ENCODE data around the gene SLC38A10.

Gene SLC38A10

DNA sequence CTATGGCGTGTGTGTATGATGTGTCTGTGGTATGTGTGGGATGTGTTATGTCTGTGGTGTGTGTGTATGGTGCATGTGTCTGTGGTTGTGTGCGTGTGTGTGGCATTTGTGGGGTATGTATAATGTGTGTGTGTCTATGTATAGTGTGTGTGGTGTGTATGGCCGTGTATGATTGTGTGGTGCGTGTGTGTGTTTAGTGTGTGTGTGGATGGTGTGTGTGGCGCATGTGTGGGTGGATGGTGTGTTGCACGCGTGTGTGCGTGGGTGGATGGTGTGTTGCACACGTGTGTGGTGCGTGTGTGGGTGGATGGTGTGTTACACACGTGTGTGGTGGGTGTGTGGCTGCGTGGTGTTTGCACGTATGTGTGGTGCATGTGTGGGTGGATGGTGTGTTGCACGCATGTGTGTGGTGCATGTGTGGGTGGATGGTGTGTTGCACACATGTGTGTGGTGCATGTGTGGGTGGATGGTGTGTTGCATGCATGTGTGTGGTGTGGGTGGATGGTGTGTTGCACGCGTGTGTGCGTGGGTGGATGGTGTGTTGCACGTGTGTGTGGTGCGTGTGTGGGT is 5.6 kb upstream of the SLC38A10 start:
- Mint-ChIP-seq H3K27ac (peak overlapping the region; percentile 2), H3K27me3 (no peaks in the 10 kb centered on the region), H3K9me3 (no peaks in the 10 kb centered on the region), H3K36me3 (ENCODE audit: low read depth) (peaks cover 3% of the 10 kb centered on the region), H3K4me1 (ENCODE audit: low read depth) (peaks cover 6% of the 10 kb centered on the region), H3K4me3 (no peak overlapping the region)
- no peak for DNase-seq

DNA sequence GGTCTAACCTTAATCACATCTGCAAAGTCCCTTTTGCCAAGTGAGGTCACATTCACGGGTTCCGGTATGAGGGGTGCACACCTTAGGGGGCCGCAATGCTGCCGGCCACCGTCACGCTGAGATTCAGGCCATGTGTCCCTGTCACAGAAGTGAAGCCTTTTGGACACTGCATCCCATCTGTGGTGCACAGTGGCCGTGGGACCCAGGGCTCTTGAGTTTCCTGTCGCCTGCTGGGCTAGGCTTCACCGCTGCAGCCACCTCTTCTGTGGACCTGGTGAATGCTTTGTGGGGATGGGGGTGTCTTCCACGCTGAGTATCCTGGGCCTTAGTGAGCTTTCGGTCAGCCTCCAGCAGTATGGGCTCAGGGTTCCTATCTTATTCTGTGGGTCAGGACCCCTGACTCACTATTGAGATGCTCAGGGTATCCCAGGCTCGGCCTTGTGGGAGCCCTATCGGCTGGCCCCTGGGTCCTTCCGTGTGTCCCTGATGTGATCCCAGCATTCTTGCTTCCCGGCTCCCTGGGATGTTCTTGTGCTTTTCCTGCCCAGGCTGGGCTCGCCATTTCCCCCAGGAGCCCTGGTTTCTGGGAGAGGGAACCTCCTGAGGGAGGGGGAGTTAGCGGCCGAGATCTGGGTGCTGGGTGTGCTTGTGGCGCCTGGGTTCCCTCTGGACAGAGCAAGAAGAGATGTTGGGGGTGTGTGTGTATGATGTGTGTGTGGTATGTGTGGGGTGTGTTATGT is 4.9 kb upstream of the SLC38A10 start:
- H3K9me3 Mint-ChIP-seq: no peaks in the 10 kb centered on the region
- H3K4me1 Mint-ChIP-seq (ENCODE audit: low read depth): peaks cover 8% of the 10 kb centered on the region
- peaks cover 9% of the 10 kb centered on the region for H3K36me3 Mint-ChIP-seq (ENCODE audit: low read depth)
- no peak for DNase-seq
- no peak overlapping the region for H3K4me3 Mint-ChIP-seq
- no peaks in the 10 kb centered on the region for H3K27me3 Mint-ChIP-seq
- no peak overlapping the region for H3K27ac Mint-ChIP-seq

DNA sequence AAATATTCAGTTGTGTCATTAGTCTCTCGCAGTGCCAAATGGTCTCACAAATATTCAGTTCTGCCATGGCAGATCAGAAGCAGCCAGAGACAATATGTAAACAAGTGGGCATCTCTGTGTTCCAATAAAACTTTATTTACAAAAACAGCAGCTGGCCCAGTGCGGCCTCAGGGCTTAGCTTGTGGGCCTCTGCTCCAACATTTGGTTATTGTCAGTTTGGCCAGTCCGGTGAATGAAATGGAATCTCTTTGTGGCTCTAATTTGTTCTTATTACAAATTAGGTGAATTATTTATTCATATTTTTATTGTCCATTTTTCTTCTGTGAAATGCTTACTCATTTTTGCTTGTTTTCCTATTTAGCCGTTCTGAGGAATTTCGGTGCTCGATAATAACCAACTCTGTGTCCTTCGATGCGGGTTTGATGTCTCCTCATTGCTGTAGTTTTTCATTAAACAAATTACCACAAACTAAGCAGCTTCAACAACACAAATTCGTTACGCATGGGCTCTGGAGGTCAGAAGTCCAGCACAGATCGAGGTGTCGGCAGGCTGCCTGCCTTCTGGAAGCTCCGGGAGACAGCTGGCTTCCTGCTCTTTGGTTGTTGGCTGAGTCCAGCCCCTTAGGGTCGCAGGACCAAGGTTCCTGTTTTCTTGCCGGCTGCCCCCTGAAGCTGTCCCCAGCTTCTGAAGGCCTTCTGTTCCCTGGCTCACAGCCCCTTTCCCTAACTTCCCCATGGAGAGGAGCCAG is 4.1 kb upstream of the SLC38A10 start:
- Mint-ChIP-seq H3K4me3 (no peak overlapping the region), H3K9me3 (no peaks in the 10 kb centered on the region), H3K4me1 (ENCODE audit: low read depth) (peaks cover 11% of the 10 kb centered on the region), H3K27ac (no peak overlapping the region), H3K36me3 (ENCODE audit: low read depth) (peaks cover 12% of the 10 kb centered on the region), H3K27me3 (no peaks in the 10 kb centered on the region)
- no peak for DNase-seq

GRCh38 chr17:81298325-81298990 is 3.4 kb upstream of the SLC38A10 start:
- no peak overlapping the region for H3K27ac Mint-ChIP-seq
- no peak overlapping the region for H3K4me3 Mint-ChIP-seq
- H3K4me1 Mint-ChIP-seq (ENCODE audit: low read depth): peaks cover 18% of the 10 kb centered on the region
- H3K27me3 Mint-ChIP-seq: no peaks in the 10 kb centered on the region
- no peaks in the 10 kb centered on the region for H3K9me3 Mint-ChIP-seq
- H3K36me3 Mint-ChIP-seq (ENCODE audit: low read depth): peaks cover 18% of the 10 kb centered on the region
- DNase-seq: no peak

GRCh38 chr17:81295676-81296381 is 722 bp upstream of the SLC38A10 start:
- H3K9me3 Mint-ChIP-seq: no peaks in the 10 kb centered on the region
- peak overlapping the region; percentile 88 for H3K4me3 Mint-ChIP-seq
- peak; percentile 62 for DNase-seq
- peak overlapping the region; percentile 98 for H3K27ac Mint-ChIP-seq
- H3K27me3 Mint-ChIP-seq: no peaks in the 10 kb centered on the region
- H3K4me1 Mint-ChIP-seq (ENCODE audit: low read depth): peaks cover 32% of the 10 kb centered on the region
- H3K36me3 Mint-ChIP-seq (ENCODE audit: low read depth): peaks cover 24% of the 10 kb centered on the region

DNA sequence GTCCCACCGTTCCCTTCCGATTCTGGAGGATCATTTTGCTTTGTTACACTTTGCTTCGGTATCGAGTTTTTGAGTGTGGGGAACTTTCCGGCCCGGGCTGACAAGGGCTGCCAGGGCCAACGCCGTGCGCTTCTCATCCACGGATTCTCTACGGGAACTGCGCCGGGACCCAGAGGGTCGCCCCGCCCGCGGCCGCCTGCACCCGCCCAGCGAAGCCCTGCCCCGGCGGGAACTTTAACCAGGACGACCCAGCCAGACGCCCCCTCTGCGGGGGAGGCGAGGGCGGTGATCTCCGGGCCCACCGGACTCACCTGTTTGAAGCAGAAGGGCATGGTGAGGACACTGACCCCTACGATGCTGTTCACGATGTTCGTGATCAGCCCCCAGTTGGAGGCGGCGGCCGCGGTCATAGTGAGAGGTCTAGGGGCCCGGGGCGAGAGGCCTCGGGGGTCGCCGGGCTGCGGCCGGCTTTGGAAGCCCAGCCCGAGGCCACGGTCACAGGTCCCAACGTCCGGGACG is 536 bp downstream of the SLC38A10 start:
- Mint-ChIP-seq H3K27me3 (no peaks in the 10 kb centered on the region), H3K4me3 (peak overlapping the region; percentile 88), H3K4me1 (ENCODE audit: low read depth) (peaks cover 34% of the 10 kb centered on the region), H3K36me3 (ENCODE audit: low read depth) (peaks cover 35% of the 10 kb centered on the region), H3K27ac (peak overlapping the region; percentile 91), H3K9me3 (no peaks in the 10 kb centered on the region)
- peak; percentile 51 for DNase-seq

- DNase-seq: no peak
- no peaks in the 10 kb centered on the region for H3K27me3 Mint-ChIP-seq
- H3K27ac Mint-ChIP-seq: no peak overlapping the region
- H3K4me3 Mint-ChIP-seq: no peak overlapping the region
- H3K9me3 Mint-ChIP-seq: no peaks in the 10 kb centered on the region
- peaks cover 38% of the 10 kb centered on the region for H3K4me1 Mint-ChIP-seq (ENCODE audit: low read depth)
- H3K36me3 Mint-ChIP-seq (ENCODE audit: low read depth): peaks cover 49% of the 10 kb centered on the region
These were observed 2.7 kb downstream of the SLC38A10 start for GRCh38 chr17:81292450-81292849.

DNA sequence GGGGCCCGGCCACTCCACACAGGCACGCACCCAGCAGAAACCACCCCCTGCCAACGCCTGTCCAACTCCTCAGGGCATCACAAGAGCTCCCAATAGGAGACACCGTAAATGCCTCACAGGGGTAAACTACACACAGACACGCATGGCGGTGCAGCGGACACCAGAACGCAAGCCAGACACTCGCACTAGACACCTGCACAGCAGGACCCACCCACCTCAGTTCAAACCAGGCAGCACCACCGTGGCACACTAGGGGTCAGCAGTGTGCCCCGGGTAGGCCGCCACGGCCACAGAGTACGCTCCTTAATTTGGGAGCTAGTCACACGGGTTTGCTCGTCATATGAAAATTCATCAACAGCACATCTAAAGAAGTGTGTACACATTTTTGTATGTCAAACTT is 3.4 kb downstream of the SLC38A10 start:
- peaks cover 57% of the 10 kb centered on the region for H3K36me3 Mint-ChIP-seq (ENCODE audit: low read depth)
- peaks cover 44% of the 10 kb centered on the region for H3K4me1 Mint-ChIP-seq (ENCODE audit: low read depth)
- peak; percentile 85 for DNase-seq
- peak overlapping the region; percentile 50 for H3K27ac Mint-ChIP-seq
- no peaks in the 10 kb centered on the region for H3K27me3 Mint-ChIP-seq
- no peaks in the 10 kb centered on the region for H3K9me3 Mint-ChIP-seq
- peak overlapping the region; percentile 51 for H3K4me3 Mint-ChIP-seq

DNA sequence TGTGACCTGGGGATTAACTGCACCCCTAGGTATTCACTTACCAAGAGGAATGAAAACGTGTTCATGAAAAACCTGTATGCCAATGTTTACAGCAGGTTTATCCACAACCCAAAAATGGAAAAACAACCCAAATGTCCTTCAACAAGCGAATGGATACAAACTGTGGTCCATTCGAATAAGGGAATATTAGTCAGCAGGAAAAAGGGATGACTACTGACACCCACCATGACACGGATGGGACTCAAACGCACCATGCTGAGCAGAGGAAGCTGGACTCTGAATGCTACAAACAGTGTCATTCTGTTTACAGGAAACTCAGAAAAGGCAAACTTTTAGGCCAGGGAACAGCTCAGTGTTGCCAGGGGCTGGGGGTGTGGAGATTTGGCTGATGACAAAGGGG is 4.9 kb downstream of the SLC38A10 start:
- Mint-ChIP-seq H3K4me1 (ENCODE audit: low read depth) (peaks cover 50% of the 10 kb centered on the region), H3K9me3 (no peaks in the 10 kb centered on the region), H3K27ac (no peak overlapping the region), H3K36me3 (ENCODE audit: low read depth) (peaks cover 51% of the 10 kb centered on the region), H3K27me3 (no peaks in the 10 kb centered on the region), H3K4me3 (no peak overlapping the region)
- no peak for DNase-seq

DNA sequence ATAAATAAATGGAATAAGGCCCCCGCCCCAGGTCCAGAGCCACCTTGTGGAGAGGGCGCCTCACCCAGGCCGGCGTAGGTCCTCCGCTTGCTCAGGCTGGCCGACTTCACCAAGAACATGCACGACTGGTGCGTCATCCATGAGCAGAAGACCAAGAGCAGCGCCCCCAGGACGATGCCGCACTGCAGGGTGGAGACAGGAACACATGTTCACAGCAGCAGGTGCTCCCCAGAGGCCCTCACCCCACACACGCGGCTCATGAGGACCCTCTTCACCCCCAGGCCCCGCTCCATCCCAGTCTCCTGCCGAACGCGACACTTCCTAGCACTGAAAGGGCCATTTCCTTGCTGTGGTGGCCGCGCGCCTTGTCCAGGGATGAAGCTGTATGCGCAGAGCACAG is 5.5 kb downstream of the SLC38A10 start:
- Mint-ChIP-seq H3K4me3 (no peak overlapping the region), H3K27ac (no peak overlapping the region), H3K4me1 (ENCODE audit: low read depth) (peaks cover 56% of the 10 kb centered on the region), H3K9me3 (no peaks in the 10 kb centered on the region), H3K27me3 (no peaks in the 10 kb centered on the region), H3K36me3 (ENCODE audit: low read depth) (peaks cover 56% of the 10 kb centered on the region)
- no peak for DNase-seq

GRCh38 chr17:81288715-81289114 is 6.4 kb downstream of the SLC38A10 start:
- no peaks in the 10 kb centered on the region for H3K9me3 Mint-ChIP-seq
- H3K36me3 Mint-ChIP-seq (ENCODE audit: low read depth): peaks cover 56% of the 10 kb centered on the region
- H3K27ac Mint-ChIP-seq: no peak overlapping the region
- H3K27me3 Mint-ChIP-seq: no peaks in the 10 kb centered on the region
- H3K4me3 Mint-ChIP-seq: no peak overlapping the region
- no peak for DNase-seq
- peaks cover 54% of the 10 kb centered on the region for H3K4me1 Mint-ChIP-seq (ENCODE audit: low read depth)

DNA sequence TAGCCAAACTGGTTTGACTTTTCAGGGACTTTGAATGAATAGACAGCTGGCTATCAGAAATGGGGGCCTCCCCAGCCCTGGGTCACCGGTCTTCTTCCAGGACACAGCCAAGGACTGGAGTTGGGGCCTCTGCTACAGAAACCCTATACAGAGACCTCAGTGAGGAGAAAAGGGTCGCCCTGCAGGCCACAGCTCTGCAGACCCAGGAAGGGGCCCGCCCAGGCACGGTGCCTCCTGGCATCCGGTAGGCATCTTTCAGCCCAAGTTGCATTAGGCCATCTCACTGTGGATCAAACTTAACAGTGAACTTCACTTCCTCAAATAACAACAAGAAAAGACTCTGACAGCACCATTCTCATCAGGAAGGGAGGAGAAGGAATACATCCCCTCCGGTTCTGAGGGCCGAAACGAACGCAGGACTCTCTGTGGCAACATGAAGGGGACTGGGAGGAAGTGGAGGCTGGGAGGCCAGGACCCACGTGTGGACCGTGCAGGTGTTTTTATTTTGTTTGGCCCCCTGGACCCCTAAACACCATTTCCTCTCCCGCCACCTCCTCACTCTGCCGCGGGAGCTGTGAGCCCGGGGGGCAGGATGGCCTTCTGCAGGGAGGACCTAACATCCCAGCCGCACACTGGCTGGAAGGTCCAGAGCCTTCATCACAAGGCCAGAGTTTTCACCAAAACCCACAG is 7.2 kb downstream of the SLC38A10 start:
- peak overlapping the region; percentile 20 for H3K4me3 Mint-ChIP-seq
- H3K4me1 Mint-ChIP-seq (ENCODE audit: low read depth): peaks cover 47% of the 10 kb centered on the region
- peaks cover 56% of the 10 kb centered on the region for H3K36me3 Mint-ChIP-seq (ENCODE audit: low read depth)
- H3K27me3 Mint-ChIP-seq: no peaks in the 10 kb centered on the region
- peak overlapping the region; percentile 95 for H3K27ac Mint-ChIP-seq
- DNase-seq: no peak
- no peaks in the 10 kb centered on the region for H3K9me3 Mint-ChIP-seq

- H3K9me3 Mint-ChIP-seq: no peaks in the 10 kb centered on the region
- H3K4me1 Mint-ChIP-seq (ENCODE audit: low read depth): peaks cover 43% of the 10 kb centered on the region
- peaks cover 58% of the 10 kb centered on the region for H3K36me3 Mint-ChIP-seq (ENCODE audit: low read depth)
- no peaks in the 10 kb centered on the region for H3K27me3 Mint-ChIP-seq
- H3K27ac Mint-ChIP-seq: peak overlapping the region; percentile 95
- H3K4me3 Mint-ChIP-seq: peak overlapping the region; percentile 20
- no peak for DNase-seq
These were observed 8.0 kb downstream of the SLC38A10 start for GRCh38 chr17:81287152-81287551.

Measured in activated T-cell treated with anti-CD3 and anti-CD28 coated beads, Interleukin-2, amount 50 U/mL, for 24 hours (primary cell).